ENCODE results near the gene CADPS2. TPM values are rescaled to one million over a fixed set of nuclear protein-coding genes. Genes with fewer than 3 reads are reported as not detected.

CADPS2 gene
- total RNA-seq, 1 experiment from 2014 or later = 12.2 TPM

GRCh38 chr7:122896509-122896908 is 10.2 kb upstream of the CADPS2 start:
- Mint-ChIP-seq H3K4me1 (no peaks in the 10 kb centered on the region), H3K36me3 (peaks cover 2% of the 10 kb centered on the region; the same call in 1 of the 2 replicates), H3K9me3 (peaks cover 9% of the 10 kb centered on the region), H3K27me3 (ENCODE audit: low read depth) (no peaks in the 10 kb centered on the region), H3K27ac (no peak overlapping the region), H3K4me3 (no peak overlapping the region)
- ATAC-seq (no peak), DNase-seq (ENCODE audit: low spot score) (no peak)
- TF ChIP-seq ZNF138 (CRISPR knock-in tag; conservative IDR thresholded peaks at IDR 0.05) (no peak), OVOL2 (CRISPR knock-in tag; IDR thresholded peaks at IDR 0.05; ENCODE audit: borderline replicate concordance) (no peak), SMAD3 (CRISPR knock-in tag; IDR thresholded peaks at IDR 0.05; ENCODE audit: borderline replicate concordance) (no peak), RORB (CRISPR knock-in tag; IDR thresholded peaks at IDR 0.05) (no peak), IRF2 (CRISPR knock-in tag; IDR thresholded peaks at IDR 0.05; ENCODE audit: borderline replicate concordance, low read depth) (no peak), KAT7 (CRISPR knock-in tag; IDR thresholded peaks at IDR 0.05; ENCODE audit: borderline replicate concordance) (no peak), FOXJ3 (CRISPR knock-in tag; IDR thresholded peaks at IDR 0.05; ENCODE audit: borderline replicate concordance) (no peak), RELA (CRISPR knock-in tag; IDR thresholded peaks at IDR 0.05; ENCODE audit: borderline replicate concordance) (no peak), ZSCAN18 (CRISPR knock-in tag; IDR thresholded peaks at IDR 0.05) (no peak), ZNF671 (CRISPR knock-in tag; IDR thresholded peaks at IDR 0.05) (no peak), SP1 (CRISPR knock-in tag; conservative IDR thresholded peaks at IDR 0.05) (no peak), ATF3 (CRISPR knock-in tag; conservative IDR thresholded peaks at IDR 0.05) (no peak), NFE2L1 (CRISPR knock-in tag; IDR thresholded peaks at IDR 0.05) (no peak), FOXP1 (CRISPR knock-in tag; IDR thresholded peaks at IDR 0.05; ENCODE audit: borderline replicate concordance) (no peak), HMGXB4 (CRISPR knock-in tag; IDR thresholded peaks at IDR 0.05) (no peak)
- CTCF ChIA-PET = no interaction called here
- POLR2A ChIA-PET = no interaction called here

- Mint-ChIP-seq H3K4me3 (no peak overlapping the region), H3K27ac (no peak overlapping the region), H3K4me1 (no peaks in the 10 kb centered on the region), H3K9me3 (peaks cover 6% of the 10 kb centered on the region), H3K36me3 (peaks cover 2% of the 10 kb centered on the region; the same call in 1 of the 2 replicates), H3K27me3 (ENCODE audit: low read depth) (peaks cover 5% of the 10 kb centered on the region)
- DNase-seq (ENCODE audit: low spot score) (no peak), ATAC-seq (no peak)
- no peak for TF ChIP-seq ZNF512 (CRISPR knock-in tag; IDR thresholded peaks at IDR 0.05; ENCODE audit: borderline replicate concordance)
- TF ChIP-seq ZNF671 (CRISPR knock-in tag; IDR thresholded peaks at IDR 0.05) = no peak
- TF ChIP-seq EMX1 (CRISPR knock-in tag; IDR thresholded peaks at IDR 0.05) = no peak
- TF ChIP-seq SOX15 (CRISPR knock-in tag; IDR thresholded peaks at IDR 0.05) = no peak
- no peak for TF ChIP-seq GRHL2 (CRISPR knock-in tag; IDR thresholded peaks at IDR 0.05; ENCODE audit: insufficient replicate concordance, severe bottlenecking)
- no peak for TF ChIP-seq SP1 (CRISPR knock-in tag; conservative IDR thresholded peaks at IDR 0.05)
- no peak for TF ChIP-seq ZNF396 (CRISPR knock-in tag; IDR thresholded peaks at IDR 0.05; ENCODE audit: borderline replicate concordance)
- no peak for TF ChIP-seq TCF7 (CRISPR knock-in tag; IDR thresholded peaks at IDR 0.05; ENCODE audit: low read depth)
- ChIA-PET POLR2A (no interaction called here), CTCF (no interaction called here)
Observed at GRCh38 chr7:122893486-122893885, 7.2 kb upstream of the CADPS2 start.

Measured in WTC11 (cell line).